Gastroesophageal sphincter (tissue), 4 donors: ENCODE data around the gene VEGFB. TPM values are rescaled to one million over a fixed set of nuclear protein-coding genes. Genes with fewer than 3 reads are reported as not detected.

Source experiments
- ATAC-seq: fragments of 150-250 bp; one replicate; pipeline ENCODE4 v1.9.1; 2016; ENCODE audit warnings: mild to moderate bottlenecking, moderate library complexity
- H3K27ac ChIP-seq, 4 donors: fragments of 200-600 bp; sonication (generic) in 3 of 4; 1 replicate in 3 of 4; 2 replicates in 1 of 4; pipeline ENCODE4 v1.5.1; 2016 to 2019
- H3K27me3 ChIP-seq: fragments of 200-600 bp; sonication (generic); one replicate; pipeline ENCODE4 v1.5.1; 2019
- H3K36me3 ChIP-seq, 2 donors: fragments of 200-600 bp; sonication (generic); one replicate each; pipeline ENCODE4 v1.5.1; 2019; ENCODE audit warnings: control low read depth in 1 of 2
- H3K4me1 ChIP-seq, 3 donors: fragments of 200-600 bp; sonication (generic); 1 replicate in 2 of 3; 2 replicates in 1 of 3; pipeline ENCODE4 v1.5.1; 2016 to 2019; ENCODE audit warnings: control low read depth in 2 of 3
- H3K4me3 ChIP-seq, 2 donors: fragments of 200-600 bp; sonication (generic); one replicate each; pipeline ENCODE4 v1.5.1; 2019; ENCODE audit warnings: mild to moderate bottlenecking in 1 of 2, moderate library complexity in 1 of 2
- H3K9me3 ChIP-seq, 3 donors: fragments of 200-600 bp; sonication (generic); one replicate each; pipeline ENCODE4 v1.5.1; 2017 to 2019; ENCODE audit warnings: control low read depth in 2 of 3
- CTCF ChIP-seq, 4 experiments: fragments of 200-600 bp in 2 of 4; fragments of 450-650 bp in 2 of 4; sonication (generic) in 1 of 4; IDR thresholded peaks; one replicate each; pipeline ENCODE4 v1.5.1; 2017 to 2019; ENCODE audit warnings: antibody characterized with exemption in 4 of 4, mild to moderate bottlenecking in 2 of 4, moderate library complexity in 2 of 4
- EP300 ChIP-seq: sonication (generic); formaldehyde crosslinking; IDR thresholded peaks from one replicate; pipeline ENCODE4 v1.6.1; 2017; ENCODE audit warnings: antibody characterized with exemption, mild to moderate bottlenecking
- POLR2A ChIP-seq, 2 donors: fragments of 450-650 bp; IDR thresholded peaks; one replicate each; pipeline ENCODE4 v1.6.1; 2017; ENCODE audit warnings: antibody characterized with exemption in 2 of 2, mild to moderate bottlenecking in 2 of 2, moderate library complexity in 1 of 2
- POLR2AphosphoS5 ChIP-seq: sonication (generic); formaldehyde crosslinking; IDR thresholded peaks from one replicate; pipeline ENCODE4 v1.6.1; 2017; ENCODE audit warnings: antibody characterized with exemption
- WGBS, 2 donors: methylation state at CpG; one replicate each; pipeline ENCODE4 v1.1.5; 2018; ENCODE audit warnings: low coverage in 1 of 2; 5-methylcytosine and 5-hydroxymethylcytosine counted together
- total RNA-seq, 4 donors: library from RNA; depleted of rRNA; stranded (reverse); fragments of >200 nt; gene quantifications; one replicate each; pipeline ENCODE4 v1.1.0, GENCODE V29; 2016

The VEGFB gene
- total RNA-seq, 4 donors from 2014 or later = 49.9 to 152 (median 88.6) TPM

DNA sequence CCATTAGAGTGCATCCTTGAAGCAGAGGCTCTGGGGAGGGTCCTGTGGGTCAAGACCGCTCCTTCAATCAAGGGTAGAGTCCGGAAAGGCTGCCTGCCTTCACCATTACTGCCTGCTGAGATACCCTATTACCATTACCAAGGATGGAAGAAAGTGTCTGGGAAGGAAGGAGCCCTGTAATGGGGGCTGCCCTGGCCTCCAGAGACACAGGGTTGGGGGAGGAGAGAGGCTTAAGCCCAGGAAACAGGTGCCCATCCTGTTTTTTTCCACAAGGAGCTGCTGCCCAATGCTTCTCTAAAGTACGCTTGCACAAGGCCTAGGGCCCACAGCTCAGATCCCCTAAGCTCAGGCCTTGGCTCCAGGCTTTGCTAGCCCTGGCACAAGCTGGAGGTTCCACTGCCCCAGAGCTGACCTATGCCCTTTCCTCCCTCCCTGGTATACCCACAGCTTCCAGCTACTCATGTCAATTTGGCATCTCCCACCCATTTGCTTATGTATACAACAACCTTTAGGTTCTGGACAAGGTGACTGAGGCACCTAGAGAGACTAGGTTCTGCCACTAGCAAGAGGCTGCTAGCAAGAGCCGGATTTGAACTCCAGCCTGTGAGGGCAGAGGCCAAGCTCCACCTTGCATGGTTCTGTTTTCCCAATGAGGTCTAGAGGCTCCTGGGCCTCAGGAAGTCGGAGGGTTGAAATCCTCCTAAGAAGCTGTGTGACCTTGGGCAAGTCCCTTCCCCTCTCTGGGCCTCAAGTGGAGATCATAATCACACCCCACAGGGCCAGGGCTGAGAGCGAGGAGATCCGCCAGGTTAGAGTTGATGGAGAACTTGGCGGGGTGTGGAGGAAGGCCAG, 15.4 kb downstream of the VEGFB start:
- no peaks in the 10 kb centered on the region for H3K9me3 ChIP-seq
- TF ChIP-seq CTCF (IDR thresholded peaks at IDR 0.05) = no peak
- no peak for TF ChIP-seq EP300
- no peak for TF ChIP-seq POLR2AphosphoS5
- no peak for TF ChIP-seq POLR2A (IDR thresholded peaks at IDR 0.05)
- H3K4me1 ChIP-seq = peaks cover 0 to 65% (median 44%) of the 10 kb centered on the region in 3 donors
- no peak overlapping the region for H3K27ac ChIP-seq
- H3K4me3 ChIP-seq = no peak overlapping the region
- WGBS, 2 donors = 86 to 87% methylated on average over 1 to 3 of the region's 8 CpGs
- H3K27me3 ChIP-seq = no peaks in the 10 kb centered on the region
- ATAC-seq = no peak
- H3K36me3 ChIP-seq = peaks cover 0 to 7% of the 10 kb centered on the region in 2 donors

GRCh38 chr11:64250415-64251015, 16.1 kb downstream of the VEGFB start:
- no peaks in the 10 kb centered on the region for H3K9me3 ChIP-seq
- H3K27me3 ChIP-seq = no peaks in the 10 kb centered on the region
- H3K36me3 ChIP-seq = peaks cover 0 to 14% of the 10 kb centered on the region in 2 donors
- no CpG with 5 or more reads among the region's 13 CpGs for WGBS, 2 donors
- peaks cover 0 to 58% (median 36%) of the 10 kb centered on the region in 3 donors for H3K4me1 ChIP-seq
- TF ChIP-seq EP300 = no peak
- TF ChIP-seq CTCF (IDR thresholded peaks at IDR 0.05) = no peak
- TF ChIP-seq POLR2A (IDR thresholded peaks at IDR 0.05) = no peak
- TF ChIP-seq POLR2AphosphoS5 = no peak
- H3K4me3 ChIP-seq = peak overlapping the region; percentile 80 to 93
- H3K27ac ChIP-seq = peak overlapping the region in 3 of 4 donors; percentile 83 to 86 (median 84)
- no peak for ATAC-seq

- peak; percentile 77 for ATAC-seq
- Histone ChIP-seq H3K4me3 (peak within 1 kb of the TSS; percentile 80 to 93), H3K9me3 (no peaks in the 10 kb centered on the region), H3K27ac (peak within 1 kb of the TSS; percentile 30 to 86 (median 84)), H3K4me1 (peaks cover 0 to 51% (median 30%) of the 10 kb centered on the region in 3 donors), H3K27me3 (no peaks in the 10 kb centered on the region), H3K36me3 (peaks cover 0 to 21% of the 10 kb centered on the region in 2 donors)
- TF ChIP-seq POLR2A (IDR thresholded peaks at IDR 0.05) (peak; percentile 58 to 61), CTCF (IDR thresholded peaks at IDR 0.05) (peak in 3 of 4 experiments; percentile 86 to 89 (median 88)), EP300 (no peak), POLR2AphosphoS5 (no peak)
- no CpG with 5 or more reads among the region's 75 CpGs for WGBS, 2 donors
These were observed 16.8 kb downstream of the VEGFB start, which contains the start of gene PLCB3 for GRCh38 chr11:64251016-64251752. PLCB3 (plus strand) TSS chr11:64251530; CDS start chr11:64251650, 120 bp downstream.

GRCh38 chr11:64251753-64252002, 17.3 kb downstream of the VEGFB start:
- Histone ChIP-seq H3K27ac (peak overlapping the region; percentile 30 to 86 (median 84)), H3K27me3 (no peaks in the 10 kb centered on the region), H3K4me1 (peaks cover 0 to 49% (median 30%) of the 10 kb centered on the region in 3 donors), H3K4me3 (peak overlapping the region; percentile 80 to 93), H3K36me3 (peaks cover 0 to 26% of the 10 kb centered on the region in 2 donors), H3K9me3 (no peaks in the 10 kb centered on the region)
- no peak for ATAC-seq
- WGBS, 2 donors = 0% methylated on average over 4 to 9 of the region's 18 CpGs
- TF ChIP-seq POLR2AphosphoS5 = no peak
- TF ChIP-seq EP300 = no peak
- TF ChIP-seq POLR2A (IDR thresholded peaks at IDR 0.05) = no peak
- no peak for TF ChIP-seq CTCF (IDR thresholded peaks at IDR 0.05)
